GM19023 (cell line): ENCODE results near the gene TPO.
"Not testable (repeated sequence)": the region's sequence is repeated elsewhere in the genome, so short reads cannot be mapped to it uniquely, and the experiment has no call there.

Experiments used
- ATAC-seq: cut with Tn5 transposase; IDR thresholded peaks from one replicate; pipeline ENCODE4 v1.9.1; 2021; ENCODE audit warnings: mild to moderate bottlenecking, moderate library complexity; ENCODE audit not compliant: unreplicated experiment

The TPO gene

DNA sequence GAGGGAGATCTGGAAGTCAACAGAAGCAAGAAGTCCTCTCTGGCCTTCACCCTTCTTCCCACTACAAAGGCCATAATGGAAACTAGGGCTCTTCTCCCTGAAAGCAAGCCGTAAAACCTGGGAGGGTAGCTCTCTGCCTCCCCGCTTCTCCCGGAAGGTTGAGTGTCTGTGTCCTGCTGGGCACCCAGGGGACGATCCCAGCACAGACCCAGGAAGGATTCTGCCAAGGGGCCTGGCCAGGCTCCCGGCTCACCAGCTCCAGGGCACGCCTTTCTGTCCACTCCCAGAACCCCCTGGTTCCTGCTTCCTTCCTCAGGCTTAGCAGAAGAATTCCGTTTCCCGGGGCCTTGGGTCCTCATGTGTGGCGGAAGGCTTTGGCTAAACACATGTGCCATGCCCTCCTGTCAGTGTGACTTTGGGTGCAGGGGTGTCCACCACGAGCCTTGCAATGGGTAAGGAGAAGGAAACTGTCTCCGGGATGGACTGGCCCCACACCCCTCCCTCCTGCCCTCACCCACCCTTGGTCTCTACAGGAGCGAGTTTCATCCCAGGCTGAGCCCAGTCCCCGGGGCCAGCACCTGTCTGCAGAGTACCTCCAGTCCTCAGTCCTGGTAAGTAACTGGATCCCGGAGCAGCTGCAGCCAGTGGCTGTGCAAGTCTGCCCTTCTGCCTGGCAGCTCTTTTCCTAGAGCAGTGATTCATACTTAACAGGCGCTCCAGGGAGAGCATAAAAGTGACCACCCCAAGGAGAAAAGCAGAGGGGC, 135.8 kb downstream of the TPO start:
- ATAC-seq, result no peak

DNA sequence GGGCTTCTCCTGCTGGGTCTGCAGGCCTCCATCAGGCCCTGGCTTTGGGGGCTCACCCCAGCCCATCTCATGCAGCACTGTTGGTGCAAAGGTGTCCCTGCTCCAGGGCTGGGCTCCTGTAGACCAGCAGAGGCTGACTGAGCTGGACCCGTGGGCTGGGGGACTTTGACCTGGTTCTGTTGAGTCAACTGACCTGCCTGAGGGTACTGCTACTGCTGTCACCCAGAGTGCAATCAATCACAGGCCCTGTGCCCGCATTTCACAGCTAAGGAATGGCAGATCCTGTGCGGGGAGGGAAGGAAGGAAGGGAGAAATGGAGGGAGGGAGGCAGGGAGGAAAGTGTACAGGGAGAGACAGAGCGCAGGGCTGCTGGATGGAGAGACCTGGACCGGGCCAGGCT, 136.8 kb downstream of the TPO start:
- ATAC-seq, result no peak

DNA sequence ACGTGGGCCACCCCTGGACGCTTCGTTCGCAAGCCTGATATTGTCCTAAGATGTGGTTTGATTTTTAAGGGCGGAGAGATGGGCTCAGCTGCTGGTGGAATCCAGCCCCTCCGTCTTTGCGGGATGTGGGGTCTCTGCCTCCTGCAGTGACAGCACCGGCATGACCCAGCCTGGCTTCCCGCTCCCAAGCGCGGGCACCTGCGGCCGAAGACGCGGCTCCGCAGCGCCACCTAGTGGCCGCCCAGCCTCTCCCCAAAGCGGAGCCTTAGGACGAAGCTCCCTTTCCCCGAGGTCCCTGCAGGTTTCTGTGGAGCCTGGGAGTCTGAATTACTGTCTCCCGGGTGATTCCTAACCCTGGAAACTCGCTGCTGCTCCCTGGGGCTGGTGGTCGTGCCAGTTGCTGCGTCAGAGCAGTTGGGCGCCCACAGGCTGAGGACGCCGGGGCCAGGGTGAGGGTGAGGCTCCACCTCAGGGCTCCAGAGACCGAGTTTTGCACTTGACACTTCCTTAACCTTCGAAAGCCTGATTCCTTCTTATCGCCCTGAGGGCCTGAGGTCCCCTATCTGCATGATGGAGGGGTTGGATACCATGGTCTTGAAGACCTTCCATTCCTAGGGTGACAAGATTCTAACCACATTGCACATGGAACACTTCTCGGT, 137.5 kb downstream of the TPO start:
- ATAC-seq, result peak; percentile 84

DNA sequence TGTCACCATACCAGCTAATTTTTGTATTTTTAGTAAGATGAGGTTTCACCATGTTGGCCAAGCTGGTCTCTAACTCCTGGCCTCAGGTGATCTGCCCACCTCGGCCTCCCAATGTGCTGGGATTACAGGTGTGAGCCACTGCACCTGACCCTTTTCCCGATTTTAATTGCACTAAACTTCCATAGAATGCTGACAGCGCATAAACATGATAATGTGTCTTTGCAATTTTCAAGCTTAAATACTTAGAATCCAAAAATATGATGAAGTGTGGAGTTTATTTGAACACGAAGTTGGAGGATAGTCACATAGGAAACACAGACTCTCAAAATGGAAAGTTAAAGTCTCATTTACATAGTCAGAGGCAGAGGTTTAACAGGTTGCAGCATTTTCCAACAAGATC, 138.6 kb downstream of the TPO start:
- no peak for ATAC-seq

DNA sequence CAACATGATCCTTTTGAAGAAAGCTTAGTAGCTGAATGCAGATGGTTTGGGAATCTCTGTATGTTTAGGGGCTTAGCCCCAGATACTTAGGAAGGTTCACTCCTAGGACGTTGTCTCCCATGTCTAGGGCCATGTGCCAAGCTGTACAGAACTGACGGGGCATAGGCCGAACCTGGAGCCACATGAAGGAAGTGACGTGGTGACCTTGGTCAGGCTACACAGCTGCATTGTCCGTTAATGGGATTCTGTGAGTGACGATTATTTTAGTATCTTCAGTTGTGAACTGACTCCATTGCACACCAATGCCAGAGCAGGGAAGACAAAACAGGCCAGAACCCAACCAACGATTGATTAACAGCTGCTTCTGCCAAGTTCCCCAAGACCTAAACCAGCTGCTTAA, 139.3 kb downstream of the TPO start:
- no peak for ATAC-seq

DNA sequence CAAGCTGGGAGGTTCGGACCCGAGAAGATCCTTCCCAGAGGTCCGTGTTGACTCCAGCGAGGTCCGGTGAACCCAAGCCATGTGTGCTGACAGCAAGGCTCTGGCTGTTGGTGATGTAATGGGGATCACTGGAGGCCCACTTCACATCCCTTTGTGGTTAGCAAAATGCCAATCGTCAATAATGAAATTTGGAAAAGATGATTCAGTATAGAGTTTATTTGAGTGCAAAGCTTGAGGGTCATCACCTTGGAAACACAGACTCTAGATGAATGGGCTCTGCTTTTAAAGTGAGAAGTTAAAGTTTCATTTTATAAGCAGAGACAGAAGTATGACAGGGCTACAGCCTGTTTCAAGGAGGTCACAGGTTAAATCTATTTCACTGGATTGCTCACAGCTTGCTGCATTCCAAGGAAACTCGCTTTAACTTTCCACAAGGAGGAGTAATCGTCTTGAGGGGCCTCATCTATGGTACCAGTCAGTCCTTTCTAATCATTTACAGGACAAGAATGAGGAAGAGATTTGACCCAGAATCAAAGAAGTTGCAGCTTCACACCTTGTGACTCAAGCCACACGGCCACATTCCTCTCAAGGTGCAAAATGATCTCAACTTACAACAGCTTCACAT, 140.5 kb downstream of the TPO start:
- no peak for ATAC-seq

DNA sequence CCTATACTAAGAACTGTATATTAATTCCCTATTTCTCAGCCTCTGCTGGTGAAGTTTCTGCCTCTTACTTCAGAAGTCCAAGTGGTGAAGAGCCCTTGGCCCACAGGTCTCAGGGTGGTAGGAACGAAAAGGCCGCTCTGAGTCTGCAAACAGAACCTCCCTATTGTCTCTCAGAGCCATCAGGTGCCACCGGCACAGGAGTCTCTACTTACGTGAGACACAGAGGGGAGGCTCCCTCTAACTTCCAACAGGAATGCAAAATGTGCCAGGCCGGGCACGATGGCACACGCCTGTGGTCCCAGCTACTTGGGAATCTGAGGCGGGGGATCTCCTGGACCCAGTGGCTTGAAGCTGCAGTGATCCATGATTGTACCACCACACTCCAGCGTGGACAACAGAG, 143.0 kb downstream of the TPO start:
- no peak for ATAC-seq

DNA sequence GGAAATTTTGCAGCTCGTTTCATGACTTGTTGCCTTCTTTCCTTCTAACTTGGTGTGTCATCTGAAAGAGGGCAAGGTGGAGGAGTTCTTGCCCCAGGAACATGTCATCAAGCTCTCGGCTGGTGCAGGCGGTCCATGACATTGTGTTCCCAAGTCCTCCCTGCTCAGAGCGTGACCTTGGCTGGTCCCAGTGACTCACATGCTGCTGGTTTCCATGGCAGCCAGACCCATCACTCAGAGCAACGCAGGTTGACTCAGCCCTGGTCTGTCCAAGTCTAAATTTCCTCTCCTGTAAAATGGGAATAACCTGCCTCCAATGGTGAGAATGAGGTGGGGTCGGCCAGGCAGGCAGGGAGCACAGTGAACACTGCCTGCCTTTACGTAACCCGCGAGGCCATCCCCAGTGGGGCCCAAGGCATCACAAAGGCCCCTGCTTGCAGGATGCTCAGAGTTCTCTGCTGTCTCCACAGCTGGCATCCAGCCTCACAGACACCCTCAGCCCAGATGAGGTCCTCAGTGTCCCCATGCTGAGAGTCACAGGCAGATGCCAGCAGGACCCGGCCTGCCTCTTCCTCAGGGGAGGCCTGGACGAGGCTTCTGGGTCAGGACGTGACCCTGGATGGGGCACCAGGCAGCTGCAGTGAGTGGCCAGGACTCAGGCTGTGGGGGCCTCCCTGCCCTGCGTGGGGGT, 143.7 kb downstream of the TPO start:
- ATAC-seq, result no peak

DNA sequence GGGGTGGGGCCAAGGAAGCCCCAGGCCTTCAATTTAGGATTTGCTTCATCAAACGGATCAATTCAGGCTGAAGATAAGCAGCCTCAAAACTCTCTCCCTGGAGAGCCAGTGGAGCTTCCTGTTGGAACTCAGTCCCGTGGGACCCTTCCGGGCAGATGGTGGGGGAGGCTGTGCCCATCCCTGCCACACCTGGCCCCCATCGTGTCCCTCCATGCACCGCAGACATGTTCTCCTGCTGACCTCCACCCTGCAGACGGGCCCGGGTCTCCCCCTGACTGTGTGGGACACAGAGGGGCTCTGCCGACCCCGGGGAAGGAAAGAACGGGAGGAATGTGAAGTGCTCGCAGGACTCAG, 144.2 kb downstream of the TPO start:
- ATAC-seq, result no peak

DNA sequence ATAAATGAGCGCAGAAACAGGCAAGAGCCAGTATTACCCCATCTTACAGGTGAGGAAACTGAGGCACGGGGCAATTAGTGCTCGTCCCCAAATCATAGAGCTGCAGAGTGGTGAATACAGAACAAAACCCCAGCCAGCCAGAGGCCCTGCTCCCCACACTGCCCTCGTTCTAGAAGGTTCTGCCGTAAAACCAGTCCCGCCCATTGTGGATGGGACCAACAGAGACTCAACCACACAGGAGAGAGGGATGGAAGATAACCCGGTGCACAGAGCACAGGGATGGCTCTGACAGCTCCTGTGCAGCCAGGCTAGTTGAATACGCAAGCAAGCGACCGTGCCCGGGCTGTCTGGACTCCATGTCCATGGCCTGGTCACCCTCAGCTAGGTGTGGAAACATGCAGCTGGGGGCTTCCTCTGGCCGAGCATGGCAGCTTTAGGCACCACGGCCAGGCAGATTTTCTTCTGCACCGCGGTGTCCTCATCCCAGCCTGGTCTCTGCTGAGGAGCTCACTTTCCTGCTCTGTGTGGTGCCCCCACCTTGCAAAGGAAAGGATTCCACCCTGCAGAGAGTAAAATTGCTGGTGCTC, 146.4 kb downstream of the TPO start:
- no peak for ATAC-seq

DNA sequence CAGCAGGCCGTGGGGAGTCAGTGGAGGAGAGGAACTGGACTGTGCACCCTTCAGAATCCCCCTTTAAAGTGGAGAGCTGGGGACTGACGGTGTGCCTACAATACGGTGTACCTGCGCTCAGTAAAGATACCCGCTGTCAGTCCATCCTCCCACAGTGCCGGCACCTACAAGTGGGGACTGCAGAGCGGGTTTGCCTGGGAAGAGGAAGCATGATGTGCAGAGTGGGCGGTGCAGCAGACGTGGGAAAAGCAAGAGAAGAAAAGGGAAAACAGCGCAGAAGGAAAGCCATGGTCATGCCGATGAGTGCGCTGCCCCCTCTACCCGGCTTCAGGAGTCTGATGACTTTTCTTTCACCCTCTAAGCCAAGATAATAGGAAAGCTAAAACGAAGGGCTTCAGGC, 148.0 kb downstream of the TPO start:
- no peak for ATAC-seq

DNA sequence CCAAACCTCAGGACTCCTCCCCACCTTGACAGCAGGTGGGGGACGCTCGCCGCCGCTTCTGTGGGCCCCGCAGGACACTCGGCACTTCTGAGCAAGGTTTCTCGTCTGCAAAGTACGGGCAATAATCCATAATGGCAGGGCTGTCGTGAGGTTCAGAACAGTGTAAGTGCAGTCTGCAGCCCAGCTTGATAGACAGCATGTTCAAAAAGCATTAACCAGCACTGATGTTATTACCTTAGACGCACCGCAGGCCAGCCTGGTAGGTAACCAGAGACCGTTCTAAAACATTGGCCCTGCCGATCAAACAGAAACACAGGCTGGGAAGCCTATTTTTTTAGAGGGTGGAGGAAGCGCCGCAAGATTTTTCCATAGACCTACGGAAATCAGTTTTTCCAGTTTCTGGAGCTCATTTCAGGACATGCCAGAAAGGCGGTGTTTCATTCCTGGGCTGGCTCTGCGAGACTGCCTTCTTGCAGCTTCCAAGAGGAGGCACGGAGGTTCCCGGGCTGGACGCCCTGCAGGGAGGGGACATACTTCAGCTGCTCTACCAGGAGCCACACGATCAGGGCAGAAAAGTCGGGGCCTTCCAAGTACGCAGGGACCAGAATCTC, 148.7 kb downstream of the TPO start:
- ATAC-seq, result no peak

DNA sequence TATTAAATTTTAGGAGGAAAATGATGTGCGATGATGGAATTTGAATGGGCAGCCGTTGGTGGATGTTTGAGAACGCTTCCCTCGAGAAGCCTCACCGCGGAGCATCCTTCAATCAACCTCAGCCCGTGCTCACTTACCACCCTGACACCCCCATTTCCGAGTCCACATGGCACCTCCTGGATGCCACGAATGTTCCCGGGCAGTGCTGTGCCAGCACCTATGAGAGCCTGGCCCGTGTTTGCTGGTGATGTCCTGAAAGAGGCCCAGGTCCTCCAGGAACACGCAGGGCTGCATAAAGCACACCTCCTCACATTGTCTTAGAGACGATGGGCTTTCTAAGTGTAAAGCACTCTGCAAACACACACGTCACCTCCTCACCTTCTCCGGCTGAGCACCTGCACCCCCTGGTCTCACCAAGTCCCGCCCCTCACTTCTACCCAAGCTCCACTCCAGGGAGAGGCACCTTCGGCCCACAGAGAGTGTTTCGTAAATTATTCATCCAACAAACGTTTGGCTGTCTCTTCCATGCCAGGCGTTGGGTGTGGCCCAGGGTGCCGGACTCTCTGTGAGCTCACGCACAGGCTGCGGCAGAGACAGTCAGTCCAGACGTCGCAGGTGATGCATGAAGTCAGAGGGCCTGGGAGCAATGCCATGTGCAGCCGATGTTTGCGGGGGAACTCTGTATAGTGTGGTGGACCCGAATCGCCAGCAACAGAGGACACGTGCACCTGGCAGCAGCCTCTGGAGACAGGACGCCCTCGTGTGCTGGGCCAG, 150.0 kb downstream of the TPO start:
- ATAC-seq, result no peak

DNA sequence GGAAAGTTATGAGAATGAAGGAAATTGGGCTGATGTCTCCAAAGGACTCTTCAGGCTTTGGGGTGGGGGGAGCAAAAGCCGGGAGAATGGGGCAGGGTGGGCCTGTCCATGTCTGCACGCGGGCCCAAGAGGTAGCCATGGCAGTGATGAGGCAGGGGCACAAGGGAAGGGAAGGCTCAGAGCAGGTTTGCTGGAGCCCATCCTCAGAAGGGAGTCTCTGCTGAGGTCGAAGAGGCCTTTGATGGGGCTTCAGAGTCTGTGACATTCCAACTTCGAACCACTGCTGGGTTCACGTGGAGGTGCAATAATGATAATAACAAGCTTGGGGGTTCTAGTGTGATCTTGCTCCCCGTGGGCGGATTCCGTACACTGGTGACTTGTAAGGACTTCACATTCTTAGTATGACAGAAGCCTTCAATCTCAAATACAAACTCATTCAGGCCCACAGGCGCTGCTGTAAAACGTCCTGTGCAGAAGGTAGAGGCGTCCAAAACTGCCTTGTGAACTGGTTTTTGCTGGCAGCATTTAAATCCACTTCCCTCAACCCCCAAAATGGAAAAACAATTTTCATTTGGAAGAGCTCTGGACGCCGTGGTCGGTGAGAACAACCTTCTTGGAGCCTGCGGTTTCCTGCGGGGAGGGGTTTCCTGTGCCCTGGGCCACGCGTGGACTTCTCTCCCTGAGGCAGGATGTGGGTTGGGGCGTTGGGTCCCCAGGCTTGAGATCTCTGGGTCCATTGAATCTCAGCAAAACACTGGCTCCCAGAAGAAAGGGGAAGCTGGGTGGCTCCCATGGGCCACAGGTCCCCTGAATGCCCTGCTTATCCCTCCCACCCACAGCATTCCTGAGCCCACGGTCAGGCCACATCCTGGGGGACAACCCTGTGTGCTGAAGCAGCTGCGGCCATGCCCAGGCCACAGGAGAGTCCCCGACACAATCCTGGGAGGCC, 151.0 kb downstream of the TPO start:
- ATAC-seq, result no peak

DNA sequence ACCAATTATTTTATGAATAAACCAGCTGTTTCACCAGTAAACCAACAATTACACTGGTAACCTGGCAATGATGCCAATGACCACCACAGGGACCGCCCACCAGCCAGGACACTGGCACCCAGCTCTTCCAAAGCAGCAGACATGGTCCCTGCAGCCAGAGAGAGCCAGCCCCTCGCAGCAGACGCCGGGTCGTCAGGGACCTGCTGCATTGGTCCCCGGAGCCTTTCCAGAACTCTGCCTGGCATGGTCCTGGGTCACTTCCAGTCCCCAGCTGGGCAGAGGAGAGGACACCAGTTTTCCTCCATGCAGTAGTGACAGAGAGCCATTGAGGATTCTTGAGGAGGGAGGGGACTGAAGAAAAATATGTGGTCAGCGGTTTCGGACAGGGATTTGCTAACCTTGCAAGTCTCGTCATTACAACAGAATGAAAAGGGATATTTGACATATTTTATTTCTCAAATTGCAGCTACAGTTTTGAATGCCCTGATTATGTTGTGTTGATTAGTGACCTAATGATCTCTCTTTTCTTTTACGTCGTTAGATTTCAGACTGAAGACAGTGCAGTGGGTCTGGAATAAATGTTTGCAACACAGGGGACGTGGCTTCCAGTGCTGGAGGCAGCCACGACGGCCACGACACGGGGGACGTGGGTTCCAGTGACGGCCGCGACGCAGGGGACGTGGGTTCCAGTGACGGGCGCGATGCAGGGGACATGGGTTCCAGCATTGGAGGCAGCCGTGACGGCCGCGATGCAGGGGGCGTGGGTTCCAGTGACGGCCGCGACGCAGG, 154.5 kb downstream of the TPO start:
- ATAC-seq, result no peak

DNA sequence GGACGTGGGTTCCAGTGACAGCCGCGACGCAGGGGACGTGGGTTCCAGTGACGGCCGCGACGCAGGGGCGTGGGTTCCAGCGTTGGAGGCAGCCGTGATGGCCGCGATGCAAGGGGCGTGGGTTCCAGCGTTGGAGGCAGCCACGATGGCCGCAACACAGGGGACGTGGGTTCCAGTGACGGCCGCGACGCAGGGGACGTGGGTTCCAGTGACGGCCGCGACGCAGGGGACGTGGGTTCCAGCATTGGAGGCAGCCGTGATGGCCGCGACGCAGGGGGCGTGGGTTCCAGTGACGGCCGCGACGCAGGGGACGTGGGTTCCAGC, 155.0 kb downstream of the TPO start:
- not testable (repeated sequence) for ATAC-seq

DNA sequence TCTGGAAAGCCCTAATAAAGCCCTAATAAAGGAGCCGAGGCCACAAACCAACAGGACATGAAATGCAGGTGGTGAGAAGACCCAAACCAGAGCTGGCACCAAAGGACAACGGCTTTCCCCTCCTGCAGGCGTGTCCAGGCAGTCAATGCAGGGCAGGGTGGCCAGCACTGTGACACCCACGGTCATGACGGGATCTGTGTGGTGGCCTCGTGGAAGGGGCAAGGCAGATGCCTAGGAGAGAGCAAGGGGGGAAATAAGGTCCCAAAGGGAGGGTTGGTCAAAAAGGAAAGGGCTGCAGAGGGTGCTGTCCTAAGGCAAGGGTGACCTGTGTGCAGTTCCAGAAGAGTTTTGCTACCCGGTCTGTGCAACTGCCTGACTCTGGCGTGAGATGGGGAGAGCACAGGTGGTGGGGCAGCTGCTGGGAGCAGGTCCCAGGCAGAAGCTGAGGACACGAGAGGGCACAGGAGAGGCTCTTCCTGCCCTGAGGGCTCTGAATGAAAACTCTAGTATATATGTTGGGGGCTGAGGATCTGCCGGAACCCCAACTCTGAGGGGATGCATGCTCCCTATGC, 156.7 kb downstream of the TPO start:
- ATAC-seq, result no peak
